ENCODE measurements around the gene CALB2.

DNA sequence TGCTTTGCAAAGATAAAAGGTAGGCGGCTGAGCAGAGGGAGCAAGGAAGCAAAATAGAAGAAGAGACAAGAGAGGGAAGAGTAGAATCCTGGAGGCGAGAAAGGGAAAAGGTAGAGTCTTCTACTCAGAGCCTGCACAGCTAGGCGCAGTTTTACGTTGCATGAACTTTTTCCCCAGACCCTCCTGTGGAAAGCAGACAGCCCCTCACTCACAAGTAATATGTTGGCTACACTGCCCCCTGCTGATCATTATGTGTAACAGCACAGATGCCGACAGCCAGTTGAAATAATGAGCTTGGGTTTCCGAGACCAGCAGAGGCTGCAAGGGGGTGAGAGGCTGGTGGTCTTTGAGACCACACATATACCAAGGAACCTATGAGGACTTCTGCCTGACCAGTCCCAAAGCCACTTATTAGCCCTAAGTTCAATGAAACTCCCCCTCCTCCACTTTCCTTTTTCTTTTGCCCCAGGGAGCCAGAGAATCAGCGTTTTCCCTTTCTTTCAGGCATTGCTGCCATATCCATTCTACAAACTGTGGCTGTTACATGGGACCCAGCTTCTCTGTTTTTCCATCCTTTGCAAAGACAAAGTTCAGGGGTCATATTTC, 46.9 kb upstream of the CALB2 start:
- peak; percentile 81 for TF ChIP-seq RAD21 (IDR thresholded peaks at IDR 0.05; ENCODE audit: low read depth)
- TF ChIP-seq CTCF (IDR thresholded peaks at IDR 0.05 in 2 of 3, conservative IDR thresholded peaks at IDR 0.05 in 1 of 3; ENCODE audit: borderline replicate concordance in 1 of 3, insufficient read depth in 1 of 3, low read depth in 2 of 3, low read length in 2 of 3), result peak; percentile 62 to 92 (median 81); a peak in 5 of 6 replicates
- no peak for TF ChIP-seq YY1 (IDR thresholded peaks at IDR 0.05; ENCODE audit: extremely low read depth, insufficient replicate concordance, low read depth, low read length)
- TF ChIP-seq POLR2AphosphoS5 (IDR thresholded peaks at IDR 0.05; ENCODE audit: low read depth, low read length), result no peak
- no peak for TF ChIP-seq EZH2 (IDR thresholded peaks at IDR 0.05)
- no peak for TF ChIP-seq REST (IDR thresholded peaks at IDR 0.05; ENCODE audit: low read depth)
- no peak for TF ChIP-seq ATF3 (IDR thresholded peaks at IDR 0.05)
- no peak for TF ChIP-seq EZH2phosphoT487 (IDR thresholded peaks at IDR 0.05; ENCODE audit: borderline replicate concordance)
- no peak for TF ChIP-seq JUND (IDR thresholded peaks at IDR 0.05)
- TF ChIP-seq SP1 (IDR thresholded peaks at IDR 0.05; ENCODE audit: low read depth), result no peak
- TF ChIP-seq POLR2A (IDR thresholded peaks at IDR 0.05; ENCODE audit: borderline replicate concordance, extremely low read depth, insufficient read depth, insufficient read length), result no peak
- no peak for TF ChIP-seq MAX (IDR thresholded peaks at IDR 0.05)
- no peak for TF ChIP-seq TCF7L2 (IDR thresholded peaks at IDR 0.05; ENCODE audit: borderline replicate concordance, extremely low read depth, insufficient read depth, insufficient read length)
